H1 (cell line): ENCODE data around the gene SDSL.

ENCODE experiments used
- CEBPB ChIP-seq: IDR thresholded peaks from 2 replicates; pipeline ENCODE4 v1.6.1; 2012; ENCODE audit warnings: low read depth, low read length
- CHD2 ChIP-seq: IDR thresholded peaks from 2 replicates; pipeline ENCODE4 v1.6.1; 2012; ENCODE audit warnings: low read length, improper control_type of control experiment
- CTCF ChIP-seq, 3 experiments: IDR thresholded peaks; 1 replicate in 2 of 3; 2 replicates in 1 of 3; pipeline versions ENCODE4 v1.5.1 to v1.6.1; 2011; ENCODE audit warnings: low read length in 3 of 3, mild to moderate bottlenecking in 3 of 3, inconsistent platforms in 2 of 3, low read depth in 1 of 3, moderate library complexity in 1 of 3; ENCODE audit not compliant: insufficient read depth in 1 of 3; ENCODE audit errors: control extremely low read depth in 1 of 3
- EP300 ChIP-seq, 2 experiments: IDR thresholded peaks; 1 replicate in 1 of 2; 2 replicates in 1 of 2; pipeline ENCODE4 v1.6.1; 2011 to 2012; ENCODE audit warnings: low read depth in 2 of 2, low read length in 2 of 2, mild to moderate bottlenecking in 2 of 2, borderline replicate concordance in 1 of 2, inconsistent platforms in 1 of 2, moderate library complexity in 1 of 2
- EZH2 ChIP-seq: fragments of 200-600 bp; sonication (generic); IDR thresholded peaks from 2 replicates; pipeline ENCODE4 v1.7.1; 2012; ENCODE audit warnings: low read depth, mild to moderate bottlenecking, moderate library complexity, low read length, inconsistent platforms; ENCODE audit not compliant: severe bottlenecking
- JUND ChIP-seq: IDR thresholded peaks from 2 replicates; pipeline ENCODE4 v1.6.1; 2011; ENCODE audit warnings: mild to moderate bottlenecking, improper control_type of control experiment, low read length
- MAX ChIP-seq: IDR thresholded peaks from 2 replicates; pipeline ENCODE4 v1.6.1; 2012; ENCODE audit warnings: inconsistent platforms
- POLR2A ChIP-seq, 2 experiments: IDR thresholded peaks; 1 replicate in 1 of 2; 2 replicates in 1 of 2; pipeline ENCODE4 v1.6.1; 2011; ENCODE audit warnings: low read depth in 2 of 2, low read length in 2 of 2, mild to moderate bottlenecking in 2 of 2; ENCODE audit errors: control extremely low read depth in 1 of 2
- POLR2AphosphoS5 ChIP-seq: IDR thresholded peaks from 2 replicates; pipeline ENCODE4 v1.6.1; 2011; ENCODE audit warnings: low read depth, low read length
- SP1 ChIP-seq: IDR thresholded peaks from 2 replicates; pipeline ENCODE4 v1.6.1; 2011; ENCODE audit warnings: low read depth, low read length
- TEAD4 ChIP-seq: IDR thresholded peaks from 2 replicates; pipeline ENCODE4 v1.6.1; 2012; ENCODE audit warnings: low read depth, low read length, inconsistent platforms, mixed read lengths
- TF ChIP-seq, protein P1 (sequence below): IDR thresholded peaks from 2 replicates; pipeline ENCODE4 v1.6.1; 2012; ENCODE audit warnings: low read length, inconsistent platforms

DNA sequence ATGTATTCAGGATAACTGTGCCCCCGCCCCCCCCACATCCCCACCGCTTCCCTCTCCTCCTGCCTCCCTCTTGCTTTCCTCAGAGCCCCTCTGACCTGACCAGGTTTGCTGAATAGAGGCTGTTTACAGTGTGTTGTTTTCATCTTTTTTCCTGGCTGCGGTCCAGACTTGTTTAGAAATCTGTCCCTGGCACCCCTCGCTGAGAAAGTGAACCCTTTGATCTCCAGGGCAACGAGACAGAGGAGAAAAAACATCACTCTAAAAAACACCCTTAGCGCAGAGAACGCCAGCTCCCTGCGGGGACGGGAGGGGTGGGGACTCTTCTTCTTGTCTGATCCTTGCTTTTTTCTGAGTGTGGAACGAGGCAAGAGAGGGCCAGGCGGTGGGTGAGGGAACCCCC is 41.0 kb upstream of the SDSL start:
- TF ChIP-seq MAX, result no peak
- TF ChIP-seq POLR2AphosphoS5, result no peak
- no peak for TF ChIP-seq CTCF (IDR thresholded peaks at IDR 0.05; ENCODE audit: control extremely low read depth in 1 of 3, insufficient read depth in 1 of 3, low read depth in 1 of 3, low read length in 3 of 3)
- no peak for TF ChIP-seq EP300 (IDR thresholded peaks at IDR 0.05; ENCODE audit: borderline replicate concordance in 1 of 2, low read depth in 2 of 2, low read length in 2 of 2)
- TF ChIP-seq, protein P1, sequence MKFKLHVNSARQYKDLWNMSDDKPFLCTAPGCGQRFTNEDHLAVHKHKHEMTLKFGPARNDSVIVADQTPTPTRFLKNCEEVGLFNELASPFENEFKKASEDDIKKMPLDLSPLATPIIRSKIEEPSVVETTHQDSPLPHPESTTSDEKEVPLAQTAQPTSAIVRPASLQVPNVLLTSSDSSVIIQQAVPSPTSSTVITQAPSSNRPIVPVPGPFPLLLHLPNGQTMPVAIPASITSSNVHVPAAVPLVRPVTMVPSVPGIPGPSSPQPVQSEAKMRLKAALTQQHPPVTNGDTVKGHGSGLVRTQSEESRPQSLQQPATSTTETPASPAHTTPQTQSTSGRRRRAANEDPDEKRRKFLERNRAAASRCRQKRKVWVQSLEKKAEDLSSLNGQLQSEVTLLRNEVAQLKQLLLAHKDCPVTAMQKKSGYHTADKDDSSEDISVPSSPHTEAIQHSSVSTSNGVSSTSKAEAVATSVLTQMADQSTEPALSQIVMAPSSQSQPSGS, result no peak
- TF ChIP-seq SP1, result no peak
- TF ChIP-seq EZH2, result no peak
- TF ChIP-seq JUND, result no peak
- no peak for TF ChIP-seq TEAD4
- no peak for TF ChIP-seq POLR2A (IDR thresholded peaks at IDR 0.05; ENCODE audit: control extremely low read depth in 1 of 2, low read depth in 2 of 2, low read length in 2 of 2)
- TF ChIP-seq CHD2, result no peak
- no peak for TF ChIP-seq CEBPB
